GM21526 (cell line): ENCODE results near the gene INTU.
A peak's percentile ranks its signal among the peaks of the same experiment; 100 is the strongest.
"Not testable (repeated sequence)": the region's sequence is repeated elsewhere in the genome, so short reads cannot be mapped to it uniquely, and the experiment has no call there.

Experiments
- ATAC-seq: cut with Tn5 transposase; IDR thresholded peaks from one replicate; pipeline ENCODE4 v1.9.1; 2021; ENCODE audit warnings: moderate library complexity; ENCODE audit not compliant: unreplicated experiment, low FRiP score

Gene INTU

DNA sequence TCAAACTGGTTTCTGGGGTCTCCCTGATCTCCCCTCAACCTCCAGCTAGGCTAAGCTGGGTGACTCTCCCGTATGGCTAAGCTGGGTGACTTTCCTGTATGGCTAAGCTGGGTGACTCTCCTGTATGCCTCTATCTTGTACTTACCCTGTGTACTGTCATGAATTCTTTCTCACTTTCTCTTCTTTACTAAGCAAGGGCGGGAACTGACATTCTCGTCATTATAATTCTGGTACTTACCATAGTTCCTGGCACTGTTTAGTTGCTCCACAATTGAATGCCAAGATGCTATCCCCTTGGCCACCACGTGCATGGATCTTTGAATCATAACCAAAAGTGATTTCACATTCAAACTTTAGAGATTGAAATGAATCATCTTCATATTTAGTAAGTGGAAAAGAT, 8.8 kb downstream of the INTU start:
- ATAC-seq = no peak

DNA sequence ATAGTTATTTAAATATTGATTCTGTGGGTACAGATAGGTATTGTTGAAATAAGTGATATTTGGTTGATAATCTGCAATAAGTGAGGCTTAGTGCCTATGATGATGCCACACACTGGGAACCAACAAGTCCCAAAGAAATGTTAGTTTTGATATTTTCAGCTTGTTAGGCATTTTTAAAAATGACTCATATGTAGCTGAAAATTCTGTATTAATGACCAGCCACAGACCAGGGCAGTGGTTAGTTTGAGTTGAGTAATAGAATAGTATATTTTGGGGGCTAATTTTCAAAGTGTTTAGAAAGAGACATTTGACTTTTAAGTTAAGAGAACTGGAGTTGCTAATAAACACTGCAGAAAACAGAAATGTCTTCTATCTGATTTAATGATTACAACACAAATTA, 9.4 kb downstream of the INTU start:
- ATAC-seq = no peak

DNA sequence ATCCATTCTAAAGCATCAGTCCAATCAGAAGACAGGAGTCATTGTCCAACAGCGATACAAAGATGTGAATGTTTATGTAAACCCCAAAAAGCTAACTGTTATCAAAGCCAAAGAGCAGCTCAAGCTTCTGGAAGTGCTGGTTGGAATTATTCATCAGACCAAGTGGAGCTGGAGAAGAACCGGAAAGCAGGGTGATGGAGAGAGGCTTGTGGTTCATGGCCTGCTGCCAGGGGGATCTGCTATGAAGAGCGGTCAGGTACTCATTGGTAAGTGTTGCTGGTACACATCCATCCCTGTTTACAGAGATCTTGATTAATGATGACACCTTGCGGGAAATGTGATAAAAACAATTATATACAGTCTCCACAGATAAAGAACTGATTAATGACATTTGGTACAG, 11.0 kb downstream of the INTU start:
- no peak for ATAC-seq

DNA sequence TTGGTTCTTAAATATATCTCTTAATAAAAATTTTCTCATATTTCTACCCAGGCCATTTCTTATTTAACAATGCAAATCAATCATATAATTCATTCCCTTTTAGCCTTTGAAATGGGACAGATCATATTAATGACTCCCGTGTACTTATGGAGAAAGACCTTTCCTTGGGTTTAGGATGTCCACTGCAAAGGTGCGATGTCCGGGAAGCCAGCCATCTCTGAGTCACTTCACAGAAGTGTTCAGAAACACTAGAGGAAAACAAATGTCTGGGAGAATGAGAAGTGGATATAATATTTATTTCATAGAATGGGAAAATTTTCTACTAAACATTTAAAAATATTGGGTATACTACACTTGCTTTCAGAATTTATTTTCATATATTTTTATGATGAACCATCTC, 15.3 kb downstream of the INTU start:
- no peak for ATAC-seq

DNA sequence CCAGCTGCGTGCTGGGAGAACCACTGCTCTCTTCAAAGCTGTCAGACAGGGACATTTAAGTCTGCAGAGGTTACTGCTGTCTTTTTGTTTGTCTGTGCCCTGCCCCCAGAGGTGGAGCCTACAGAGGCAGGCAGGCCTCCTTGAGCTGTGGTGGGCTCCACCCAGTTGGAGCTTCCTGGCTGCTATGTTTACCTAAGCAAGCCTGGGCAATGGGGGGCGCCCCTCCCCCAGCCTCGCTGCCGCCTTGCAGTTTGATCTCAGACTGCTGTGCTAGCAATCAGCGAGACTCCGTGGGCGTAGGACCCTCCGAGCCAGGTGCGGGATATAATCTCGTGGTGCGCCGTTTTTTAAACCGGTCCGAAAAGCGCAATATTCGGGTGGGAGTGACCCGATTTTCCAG, 22.8 kb downstream of the INTU start:
- ATAC-seq = not testable (repeated sequence)

DNA sequence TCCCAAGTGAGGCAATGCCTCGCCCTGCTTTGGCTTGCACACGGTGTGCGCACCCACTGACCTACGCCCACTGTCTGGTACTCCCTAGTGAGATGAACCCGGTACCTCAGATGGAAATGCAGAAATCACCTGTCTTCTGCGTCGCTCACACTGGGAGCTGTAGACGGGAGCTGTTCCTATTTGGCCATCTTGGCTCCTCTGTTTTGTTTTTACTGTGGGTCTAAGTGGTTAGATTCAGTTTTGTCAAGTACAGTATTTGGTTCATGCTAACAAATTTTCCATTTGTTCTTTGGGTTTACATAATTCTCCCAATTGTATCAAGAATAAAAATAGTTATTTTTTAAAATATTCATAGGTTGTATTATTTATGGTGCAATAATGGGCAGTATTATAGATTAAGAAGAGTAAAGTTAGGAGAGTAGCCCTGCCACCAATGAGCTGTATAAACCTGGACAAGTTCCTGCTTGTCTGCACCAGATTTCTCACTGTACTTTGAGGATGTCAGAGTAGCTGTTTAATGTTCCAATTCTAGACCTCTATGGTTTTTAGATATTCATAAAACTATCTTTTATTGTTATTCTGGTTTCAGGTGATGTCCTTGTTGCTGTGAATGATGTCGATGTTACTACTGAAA, 23.4 kb downstream of the INTU start:
- no peak for ATAC-seq

DNA sequence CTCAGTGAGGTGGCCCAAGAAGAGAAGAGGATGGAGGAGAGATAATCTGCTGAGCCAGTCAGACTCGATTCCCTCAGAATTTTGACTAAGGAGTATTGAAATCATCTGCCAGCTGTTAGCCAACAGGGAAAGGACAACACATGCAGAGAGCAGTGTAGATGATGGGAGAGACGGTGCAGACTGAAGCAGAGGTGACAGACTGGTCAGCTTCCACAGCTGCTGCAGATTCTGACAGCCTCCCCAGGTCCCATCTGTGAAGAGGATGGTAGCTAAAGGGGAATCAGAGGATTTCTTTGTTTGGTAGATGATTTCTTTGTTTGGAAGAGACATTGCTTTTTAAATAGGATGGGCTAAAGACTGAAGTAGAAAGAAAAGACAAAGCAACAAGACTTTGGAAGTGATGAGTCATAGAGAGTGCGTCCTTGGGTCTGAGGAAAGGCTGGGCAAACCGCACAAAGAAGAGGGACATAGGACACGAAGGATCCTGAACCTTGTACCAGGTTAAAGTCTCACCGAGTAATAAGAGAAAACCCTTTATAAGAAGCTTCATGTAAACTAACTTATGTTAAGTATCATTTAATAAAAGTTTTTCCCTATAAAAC, 27.6 kb downstream of the INTU start:
- ATAC-seq = no peak

DNA sequence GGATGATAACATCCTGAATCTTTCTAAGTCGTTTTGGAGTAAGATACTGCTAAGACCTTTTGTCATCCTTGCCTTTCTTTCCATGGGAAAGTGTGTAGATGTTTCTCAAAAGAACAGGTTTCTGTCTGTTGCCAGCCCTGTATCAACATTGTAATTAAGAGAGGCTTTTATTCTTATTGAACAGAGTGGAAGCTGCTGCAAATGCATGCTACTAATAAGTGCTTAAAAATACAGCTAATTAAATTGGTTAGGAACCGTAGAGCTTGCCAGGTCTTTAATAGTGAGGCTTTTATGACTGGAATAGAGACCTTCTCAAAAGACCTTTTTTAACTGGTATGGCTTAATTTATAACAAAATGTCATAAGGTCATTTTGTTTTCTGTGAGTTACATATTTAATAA, 34.4 kb downstream of the INTU start:
- no peak for ATAC-seq

DNA sequence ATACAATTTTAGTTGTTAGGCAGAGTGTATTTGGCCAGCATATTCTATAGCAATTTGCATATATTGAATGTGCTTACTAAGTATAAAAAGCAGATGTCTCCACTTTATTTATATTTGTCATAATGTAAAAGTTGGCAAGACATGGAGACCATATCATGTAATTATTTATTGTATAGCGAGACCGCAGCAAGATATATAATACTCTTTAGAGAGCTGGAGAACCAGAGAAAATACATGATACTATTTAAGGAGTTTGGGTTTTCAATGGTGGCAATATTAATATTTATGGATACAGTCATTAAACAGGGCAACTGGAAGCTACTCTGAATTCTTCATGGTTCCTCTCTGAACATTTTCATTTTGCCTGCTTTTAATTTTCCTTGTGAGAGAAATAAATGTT, 35.0 kb downstream of the INTU start:
- no peak for ATAC-seq

DNA sequence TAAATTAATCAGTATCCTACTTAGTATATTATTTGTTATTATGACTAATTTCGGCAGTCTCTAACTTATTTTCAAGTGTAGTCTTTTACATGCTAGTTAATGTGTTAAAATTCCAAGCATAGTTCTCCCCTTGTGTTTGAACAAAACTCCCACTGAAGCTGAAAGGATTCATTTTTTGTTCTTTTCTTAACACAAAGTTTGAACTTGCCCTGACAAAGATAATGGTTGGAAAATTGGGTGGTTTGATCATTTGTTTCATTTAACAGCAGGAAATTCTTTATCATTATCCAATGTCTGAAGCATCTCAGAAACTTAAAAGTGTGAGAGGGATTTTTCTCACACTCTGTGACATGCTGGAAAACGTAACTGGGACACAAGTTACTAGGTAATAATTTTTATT, 36.0 kb downstream of the INTU start:
- no peak for ATAC-seq

DNA sequence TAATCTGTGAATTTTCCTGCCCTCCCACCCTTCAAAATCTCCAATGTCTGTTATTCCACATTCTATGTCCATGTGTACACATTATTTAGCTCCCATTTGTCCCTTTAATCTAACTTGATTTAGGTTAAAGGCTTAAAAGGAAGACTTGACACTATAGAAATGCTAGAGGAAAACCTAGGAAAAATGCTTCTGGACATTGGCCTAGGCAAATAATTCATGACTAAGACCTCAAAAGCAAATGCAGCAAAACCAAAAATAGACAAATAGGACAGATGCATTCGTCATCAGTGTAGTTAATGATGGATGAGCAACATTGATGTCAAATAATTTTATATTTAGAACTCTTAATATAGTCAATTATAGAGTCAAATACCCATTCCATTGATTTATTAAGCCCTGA, 36.9 kb downstream of the INTU start:
- ATAC-seq = no peak

DNA sequence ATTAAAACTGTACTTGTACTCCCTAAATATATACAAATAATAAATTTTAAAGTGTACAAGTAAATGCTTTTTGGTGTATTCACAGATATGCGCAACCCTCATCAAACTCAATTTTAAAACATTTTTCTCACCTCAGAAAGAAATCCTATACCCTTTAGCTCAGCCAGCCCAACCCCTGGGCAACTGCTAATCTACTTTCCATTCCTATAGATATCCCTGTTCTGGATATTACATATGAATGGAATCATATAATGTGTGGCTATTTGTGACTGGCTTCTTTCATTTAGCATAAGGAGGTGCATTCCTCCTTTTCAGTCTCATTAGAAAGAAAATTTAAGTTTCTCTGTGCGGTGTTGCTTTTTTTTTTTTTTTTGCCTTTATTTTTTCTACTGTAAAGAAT, 39.4 kb downstream of the INTU start:
- ATAC-seq = no peak

DNA sequence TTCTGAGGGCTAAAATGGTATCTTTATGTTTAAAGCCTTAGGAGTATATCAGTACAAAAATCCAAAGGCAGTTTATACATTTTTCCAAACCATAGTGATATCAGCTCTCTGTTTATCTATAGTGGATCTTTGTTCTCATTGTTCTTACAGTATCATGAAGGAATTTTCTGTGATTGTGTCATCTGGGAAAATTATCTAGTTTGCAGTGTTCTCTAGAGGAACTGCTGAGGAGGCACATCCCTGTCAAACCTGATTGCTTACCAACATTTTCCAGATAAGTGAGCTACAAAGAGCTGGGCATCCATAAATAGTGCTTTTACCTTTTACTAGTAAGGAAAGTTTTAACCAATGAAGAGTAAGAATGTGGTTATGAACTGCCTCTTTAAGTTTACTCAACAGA, 52.5 kb downstream of the INTU start:
- ATAC-seq = no peak

DNA sequence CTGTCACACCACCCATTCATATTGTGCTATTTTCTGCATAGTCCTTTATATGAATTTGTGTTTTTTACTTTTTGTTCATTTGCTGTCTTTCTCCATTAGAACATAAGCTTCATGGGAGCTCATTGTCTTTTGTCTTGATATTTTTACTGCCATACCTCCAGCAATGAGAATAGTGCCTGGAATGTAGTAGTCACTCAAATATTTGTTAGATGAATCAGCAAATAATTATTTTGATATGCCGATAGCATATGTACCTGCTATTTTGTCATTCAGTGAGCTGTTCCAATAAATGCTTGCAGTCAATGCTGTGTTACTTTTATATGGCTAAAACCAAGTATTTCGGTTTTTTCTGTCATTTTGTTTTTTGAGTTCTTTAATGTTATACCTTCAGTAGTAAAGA, 53.9 kb downstream of the INTU start:
- ATAC-seq = no peak

DNA sequence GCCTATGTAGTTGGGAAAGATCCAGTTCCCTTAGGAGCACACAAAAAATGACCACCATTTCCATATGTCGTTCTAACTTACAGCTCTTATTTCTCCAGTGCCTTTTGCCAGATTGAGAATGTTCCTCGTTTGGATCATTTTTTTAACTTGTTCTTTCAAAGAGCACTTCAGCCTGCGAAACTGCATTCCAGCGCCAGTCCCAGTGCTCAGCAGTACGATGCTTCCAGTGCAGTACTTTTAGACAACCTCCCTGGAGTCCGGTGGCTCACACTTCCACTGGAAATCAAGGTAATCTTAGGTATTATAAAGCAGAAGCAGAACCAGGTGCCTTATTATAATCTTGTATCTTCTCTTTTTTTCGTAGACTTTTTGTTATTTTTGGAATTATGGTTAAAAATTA, 54.8 kb downstream of the INTU start:
- ATAC-seq = no peak

DNA sequence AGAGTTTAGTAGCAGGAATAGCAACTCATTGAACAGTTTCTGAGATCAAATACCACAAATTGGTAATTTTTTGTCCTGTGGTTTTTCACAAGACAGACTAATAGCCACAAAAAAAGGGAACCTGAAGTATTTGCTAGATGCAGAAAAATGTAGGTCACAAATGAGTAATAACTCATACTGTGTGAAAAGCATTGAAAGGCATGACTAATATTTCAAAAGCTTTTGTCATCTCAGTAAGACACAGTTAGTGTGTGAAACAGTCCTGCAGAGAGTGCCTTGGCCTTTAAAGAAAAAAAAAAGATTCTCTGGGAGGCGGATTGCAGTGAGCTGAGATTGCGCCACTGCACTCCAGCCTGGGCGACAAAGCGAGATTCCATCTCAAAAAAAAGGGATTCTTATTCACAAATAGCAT, 66.0 kb downstream of the INTU start:
- ATAC-seq = peak; percentile 100

DNA sequence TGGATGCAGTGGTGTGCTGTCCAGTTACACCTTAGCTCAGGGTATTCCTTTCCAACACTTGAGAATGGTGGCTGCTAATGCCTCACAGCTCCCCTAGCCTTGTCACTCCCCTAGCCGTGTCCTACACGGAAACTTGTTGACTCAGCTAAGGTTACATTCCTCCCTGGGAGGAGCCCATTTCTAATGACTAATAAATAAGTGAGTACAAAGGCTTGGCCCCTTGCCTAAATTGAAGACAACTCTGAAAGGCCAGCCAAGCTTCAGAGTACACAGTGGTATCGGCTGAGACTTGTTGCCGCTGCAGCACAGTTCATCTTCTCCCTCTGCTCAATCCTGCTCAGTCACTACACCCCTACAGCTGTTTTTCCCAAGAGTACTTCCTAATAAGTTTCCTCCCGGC, 76.2 kb downstream of the INTU start:
- no peak for ATAC-seq

DNA sequence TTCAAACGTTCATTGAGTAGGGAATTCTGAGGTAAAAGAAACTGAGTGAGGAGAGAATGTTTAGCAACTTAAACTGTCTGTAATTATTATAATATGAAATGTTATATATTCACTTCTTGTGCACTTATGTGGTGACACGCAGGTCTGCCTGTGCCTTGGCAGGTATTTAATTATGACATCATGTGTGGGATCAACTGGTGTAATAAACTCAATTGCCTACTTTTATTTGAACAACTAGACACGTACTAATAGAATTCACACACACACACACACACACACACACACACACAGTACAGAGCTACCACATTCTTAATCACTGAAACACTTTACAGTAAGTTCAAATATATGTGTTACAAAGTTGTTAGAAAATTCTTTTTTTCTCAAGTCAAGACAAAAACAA, 76.7 kb downstream of the INTU start:
- no peak for ATAC-seq

DNA sequence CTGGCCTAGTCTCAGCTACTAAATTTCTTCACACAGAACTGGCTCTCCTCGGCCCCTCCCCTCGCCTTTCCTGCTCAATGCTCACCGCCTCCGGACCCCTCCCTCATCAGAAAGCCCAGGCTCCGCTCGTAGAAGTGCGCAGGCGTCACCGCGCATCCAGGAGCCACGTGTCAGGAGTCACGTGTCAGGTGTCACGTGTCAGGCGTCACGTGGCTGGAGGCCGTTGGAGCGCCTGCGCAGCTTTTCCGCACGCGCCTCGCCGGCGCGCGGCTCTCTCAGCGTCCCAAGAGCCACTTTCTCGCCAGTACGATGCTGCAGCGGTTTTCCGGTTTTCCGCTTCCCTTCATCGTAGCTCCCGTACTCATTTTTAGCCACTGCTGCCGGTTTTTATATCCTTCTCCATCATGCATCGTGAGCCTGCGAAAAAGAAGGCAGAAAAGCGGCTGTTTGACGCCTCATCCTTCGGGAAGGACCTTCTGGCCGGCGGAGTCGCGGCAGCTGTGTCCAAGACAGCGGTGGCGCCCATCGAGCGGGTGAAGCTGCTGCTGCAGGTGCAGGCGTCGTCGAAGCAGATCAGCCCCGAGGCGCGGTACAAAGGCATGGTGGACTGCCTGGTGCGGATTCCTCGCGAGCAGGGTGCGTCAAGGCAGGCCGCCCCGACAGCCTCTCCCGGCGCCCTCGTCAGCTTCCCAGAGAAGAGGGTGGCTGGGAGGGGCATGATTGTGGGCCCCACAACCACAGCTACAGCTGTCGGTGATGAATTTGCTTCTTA, 97.6 kb downstream of the INTU start, which contains the start of gene SLC25A31:
TSS of gene SLC25A31 (plus strand) at position 259 of the 772 bp plus-strand sequence. CDS start at position 405, 146 bp downstream.
- no peak for ATAC-seq

DNA sequence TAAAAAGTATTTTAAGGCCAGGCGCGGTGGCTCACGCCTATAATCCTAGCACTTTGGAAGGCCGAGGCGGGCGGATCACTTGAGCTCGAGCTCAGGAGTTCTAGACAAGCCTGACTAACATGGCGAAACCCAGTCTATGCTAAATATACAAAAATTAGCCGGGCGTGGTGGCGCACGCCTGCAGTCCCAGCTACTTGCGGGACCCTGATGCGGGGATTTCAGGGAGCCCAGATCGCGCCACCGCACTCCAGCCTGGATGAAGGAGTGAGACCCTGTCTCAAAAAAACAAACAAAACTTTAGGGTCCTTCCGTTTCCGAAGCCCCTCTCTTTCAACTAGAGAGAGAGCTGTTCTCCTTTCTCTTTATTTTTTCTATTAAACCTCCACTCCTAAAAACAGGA, 98.6 kb downstream of the INTU start:
- no peak for ATAC-seq

DNA sequence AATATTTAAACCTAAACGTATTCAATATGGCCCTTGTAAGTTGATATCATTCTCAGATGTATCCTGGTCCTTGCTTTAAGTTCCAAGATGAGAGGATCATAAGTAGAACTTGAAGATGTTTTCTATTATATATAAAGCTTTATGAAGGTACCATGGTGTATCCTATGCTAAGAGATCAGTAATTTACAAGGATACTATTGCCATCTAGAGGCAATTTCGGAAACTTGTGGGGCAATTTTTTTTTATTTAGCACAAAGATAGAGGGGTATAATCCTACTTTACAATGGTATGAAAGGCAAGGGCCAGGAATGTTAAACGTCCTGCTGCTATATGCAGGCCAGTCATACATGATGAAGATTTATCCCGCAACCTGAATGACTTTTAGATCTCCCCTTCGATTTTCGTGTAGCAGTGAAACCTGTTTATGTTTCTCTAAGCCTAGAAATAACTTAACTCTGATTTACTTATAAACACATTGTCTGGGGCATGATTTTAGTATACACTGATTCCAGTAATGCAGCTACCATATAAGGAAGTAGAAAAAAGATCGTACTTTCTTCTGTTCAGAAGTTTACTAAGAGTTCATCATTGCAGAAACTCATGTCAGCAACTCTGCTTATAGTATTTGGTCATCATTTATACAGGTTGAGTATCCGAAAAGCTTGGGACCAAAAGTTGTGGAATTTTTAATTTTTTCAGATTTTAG, 100.0 kb downstream of the INTU start:
- peak; percentile 85 for ATAC-seq
